Neural progenitor cell (in vitro differentiated cells): ENCODE results near the gene WDR64.

Source experiments
- CTCF ChIP-seq: fragments of 200-600 bp; sonication (generic); IDR thresholded peaks from 2 replicates; pipeline ENCODE4 v1.5.1; 2017; ENCODE audit warnings: antibody characterized with exemption, mild to moderate bottlenecking
- EZH2phosphoT487 ChIP-seq: fragments of 200-600 bp; sonication (generic); IDR thresholded peaks from 2 replicates; pipeline ENCODE4 v1.6.1; 2017; ENCODE audit warnings: antibody characterized with exemption

- TF ChIP-seq CTCF (no peak), EZH2phosphoT487 (no peak)
Measured at GRCh38 chr1:241636291-241636690, 15.8 kb upstream of the WDR64 start.
